ENCODE measurements around the gene CFAP43. TPM values are rescaled to one million over a fixed set of nuclear protein-coding genes. Genes with fewer than 3 reads are reported as not detected.

CFAP43 gene
- total and polyA plus RNA-seq, 2 of the 8 experiments (the other 6 are each of a cell fraction or from before 2014, with no cell fraction given): 0.11 to 0.27 TPM

GRCh38 chr10:104277785-104278184 is 45.6 kb upstream of the CFAP43 start:
- H3K14ac ChIP-seq (ENCODE audit: insufficient read length): no peak overlapping the region
- no peak overlapping the region for H3K9ac ChIP-seq (replicated peaks in 1 of 4; ENCODE audit: extremely low read depth in 1 of 4, low read depth in 3 of 4, low read length in 3 of 4)
- ChIA-PET CTCF (ENCODE audit: partially characterized antibody) (interaction anchor here (0.7 to 8.7 kb wide), 11 partner anchors 9 to 380 kb away, joined by 3 to 146 read pairs (median 4); partner anchors contain the start of gene CFAP58), POLR2A (ENCODE audit: partially characterized antibody) (interaction anchor here (0.7 kb wide), 1 partner anchor 45 kb away, joined by 3 read pairs; no protein-coding TSS in a partner anchor)
- H3K56ac ChIP-seq (replicated peaks; ENCODE audit: insufficient read length, low read depth, low read length): no peak overlapping the region
- H3K9me3 ChIP-seq (ENCODE audit: insufficient read depth in 2 of 2, low read depth in 1 of 2, low read length in 1 of 2): no peaks in the 10 kb centered on the region
- peaks cover 0 to 2% (median 0%) of the 10 kb centered on the region in 4 experiments; a peak in 2 of 8 replicates for H3K36me3 ChIP-seq (ENCODE audit: control insufficient read depth in 2 of 4, insufficient read depth in 4 of 4, low read length in 3 of 4)
- no peak overlapping the region for H2BK120ac ChIP-seq (replicated peaks; ENCODE audit: low read depth, low read length)
- H3K4me1 ChIP-seq (replicated peaks in 1 of 4; ENCODE audit: control insufficient read depth in 3 of 4, insufficient read depth in 4 of 4, low read length in 3 of 4): peaks cover 0 to 1% (median 0%) of the 10 kb centered on the region in 4 experiments; a peak in 2 of 7 replicates
- H4K8ac ChIP-seq (ENCODE audit: extremely low read depth, insufficient read depth, low read length): no peak overlapping the region
- H3K23ac ChIP-seq (ENCODE audit: insufficient read length): no peak overlapping the region
- WGBS, 2 experiments (ENCODE audit: extremely low coverage in 1 of 2, insufficient coverage in 1 of 2, insufficient read length in 1 of 2, insufficient replicate concordance in 2 of 2, low coverage in 1 of 2, low lambda C conversion rate in 2 of 2, missing lambda C conversion rate in 1 of 2): 87% methylated on average over 2 of the region's 2 CpGs; no CpG with 5 or more reads in 1 of the 2 experiments
- H2AK5ac ChIP-seq (ENCODE audit: low read depth, low read length): no peak overlapping the region
- H3K18ac ChIP-seq (ENCODE audit: extremely low read depth, low read length): no peak overlapping the region
- DNase-seq (ENCODE audit: low read depth in 1 of 2, low spot score in 2 of 2): no peak
- H3K27me3 ChIP-seq (replicated peaks in 1 of 4; ENCODE audit: control insufficient read depth in 3 of 4, extremely low read depth in 1 of 4, insufficient read depth in 3 of 4, low read length in 3 of 4): peaks cover 0 to 7% (median 2%) of the 10 kb centered on the region in 4 experiments; a peak in 2 of 7 replicates
- H4K5ac ChIP-seq (ENCODE audit: insufficient read length, low read depth, low read length): no peak overlapping the region
- no peak overlapping the region for H3K4me2 ChIP-seq (ENCODE audit: insufficient read depth in 1 of 2, low read depth in 2 of 2, low read length in 2 of 2)
- no peak overlapping the region for H2BK5ac ChIP-seq (ENCODE audit: low read depth, low read length)
- FAIRE-seq: no peak
- no peaks in the 10 kb centered on the region for H3K79me2 ChIP-seq (ENCODE audit: control insufficient read depth in 1 of 2, insufficient read depth in 2 of 2, low read length in 2 of 2)
- H3K23me2 ChIP-seq (ENCODE audit: low read depth, low read length): no peaks in the 10 kb centered on the region
- H4K91ac ChIP-seq (replicated peaks; ENCODE audit: insufficient read length, low read length): no peak overlapping the region
- no peak overlapping the region for H2AFZ ChIP-seq (ENCODE audit: low read length)
- no peak overlapping the region for H3K27ac ChIP-seq (ENCODE audit: low read depth, low read length)
- no peaks in the 10 kb centered on the region for H4K20me1 ChIP-seq (replicated peaks in 1 of 2; ENCODE audit: control insufficient read depth in 1 of 2, insufficient read depth in 2 of 2, low read length in 2 of 2)
- no peak overlapping the region for H2BK20ac ChIP-seq (ENCODE audit: low read length)
- H3K4me3 ChIP-seq (ENCODE audit: extremely low read depth in 1 of 4, insufficient read depth in 2 of 4, low read depth in 3 of 4, low read length in 4 of 4): no peak overlapping the region
- H2BK15ac ChIP-seq (ENCODE audit: low read length): no peak overlapping the region
- H3K79me1 ChIP-seq (ENCODE audit: low read depth, low read length): no peaks in the 10 kb centered on the region
- no peak overlapping the region for H3K4ac ChIP-seq (replicated peaks; ENCODE audit: insufficient read length, low read depth, low read length)
- H2BK12ac ChIP-seq (ENCODE audit: low read depth, low read length): no peak overlapping the region
- TF ChIP-seq SUZ12 (IDR thresholded peaks at IDR 0.05; ENCODE audit: low read length) (no peak), SIX5 (IDR thresholded peaks at IDR 0.05; ENCODE audit: low read depth, low read length) (no peak), FOSL1 (IDR thresholded peaks at IDR 0.05; ENCODE audit: insufficient read depth, low read depth, low read length) (no peak), SRF (IDR thresholded peaks at IDR 0.05; ENCODE audit: low read depth, low read length) (no peak), YY1 (IDR thresholded peaks at IDR 0.05; ENCODE audit: low read depth, low read length) (no peak)

Data from H1 (cell line).